ENCODE results near the gene C16orf89.
"Not testable (repeated sequence)": the region's sequence is repeated elsewhere in the genome, so short reads cannot be mapped to it uniquely, and the experiment has no call there.

C16orf89 gene

DNA sequence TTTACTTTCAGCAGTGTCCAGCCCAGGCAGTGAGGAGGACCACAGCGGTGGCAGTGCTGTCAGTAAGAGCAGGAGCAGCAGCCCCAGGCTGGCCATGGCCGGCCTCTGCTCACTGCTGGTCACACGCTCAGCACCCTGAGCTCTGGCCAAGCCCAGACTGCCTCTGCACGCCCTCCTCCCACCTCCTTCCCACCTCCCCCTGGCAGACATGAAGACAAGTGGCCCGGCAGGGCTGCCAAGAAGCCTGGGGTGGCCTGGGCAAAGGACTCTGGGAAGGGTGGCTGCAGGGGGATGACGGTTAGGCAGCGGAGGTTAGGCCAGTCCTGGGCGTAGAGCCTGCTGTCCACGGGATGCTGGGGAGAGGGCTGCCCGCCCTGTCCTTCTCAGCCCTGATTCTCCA, at the start of gene C16orf89:
Gene C16orf89, minus strand, starts transcription at position 144 of the 400 bp plus-strand sequence. Its CDS starts 48 bp downstream, at position 96.
- DNase-seq (ENCODE audit: low read depth in 1 of 2, low spot score in 1 of 2): no peak

DNA sequence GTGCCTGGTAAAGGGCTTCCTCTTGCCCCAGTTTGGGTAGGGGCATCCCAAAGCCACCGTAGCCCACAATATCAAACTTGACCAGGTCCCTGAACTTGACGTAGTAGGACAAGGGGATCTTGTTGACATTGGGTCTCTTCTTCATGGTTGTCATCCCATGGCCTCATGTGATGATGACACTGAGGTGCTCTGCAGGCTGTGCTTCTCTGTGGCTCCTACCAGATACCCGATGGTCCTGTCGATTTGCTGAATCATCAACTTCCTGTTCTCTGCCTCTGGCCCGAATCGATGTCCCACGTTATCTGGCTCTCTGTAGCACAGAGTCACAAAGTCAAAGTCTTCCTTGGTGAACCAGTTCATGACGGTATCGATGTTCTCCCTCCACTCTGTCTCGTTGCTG, 45.2 kb upstream of the C16orf89 start:
- DNase-seq (ENCODE audit: low read depth in 1 of 2, low spot score in 1 of 2): not testable (repeated sequence)

- DNase-seq (ENCODE audit: low read depth in 1 of 2, low spot score in 1 of 2): no peak
These were observed 42.9 kb upstream of the C16orf89 start for GRCh38 chr16:5108505-5109158.

DNA sequence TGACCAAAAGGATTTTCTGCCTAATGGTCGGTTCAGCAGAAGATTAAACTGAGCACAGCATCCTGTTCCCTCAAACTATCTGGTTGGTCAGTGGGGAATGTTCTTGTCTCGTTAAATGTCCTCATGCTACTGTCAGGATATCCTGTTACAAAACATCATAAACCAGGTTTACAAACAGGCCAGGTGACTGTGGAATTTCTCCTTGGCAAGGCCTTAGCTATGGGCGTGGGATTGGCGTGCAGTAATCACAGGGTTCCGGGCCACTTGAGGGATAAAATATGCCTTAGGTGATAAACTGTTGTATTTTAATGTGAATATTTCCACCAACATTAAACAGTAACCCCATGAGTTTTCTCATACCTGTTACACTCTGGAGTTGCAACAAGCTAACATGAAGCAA, 39.3 kb upstream of the C16orf89 start:
- DNase-seq (ENCODE audit: low read depth in 1 of 2, low spot score in 1 of 2): not testable (repeated sequence)

DNA sequence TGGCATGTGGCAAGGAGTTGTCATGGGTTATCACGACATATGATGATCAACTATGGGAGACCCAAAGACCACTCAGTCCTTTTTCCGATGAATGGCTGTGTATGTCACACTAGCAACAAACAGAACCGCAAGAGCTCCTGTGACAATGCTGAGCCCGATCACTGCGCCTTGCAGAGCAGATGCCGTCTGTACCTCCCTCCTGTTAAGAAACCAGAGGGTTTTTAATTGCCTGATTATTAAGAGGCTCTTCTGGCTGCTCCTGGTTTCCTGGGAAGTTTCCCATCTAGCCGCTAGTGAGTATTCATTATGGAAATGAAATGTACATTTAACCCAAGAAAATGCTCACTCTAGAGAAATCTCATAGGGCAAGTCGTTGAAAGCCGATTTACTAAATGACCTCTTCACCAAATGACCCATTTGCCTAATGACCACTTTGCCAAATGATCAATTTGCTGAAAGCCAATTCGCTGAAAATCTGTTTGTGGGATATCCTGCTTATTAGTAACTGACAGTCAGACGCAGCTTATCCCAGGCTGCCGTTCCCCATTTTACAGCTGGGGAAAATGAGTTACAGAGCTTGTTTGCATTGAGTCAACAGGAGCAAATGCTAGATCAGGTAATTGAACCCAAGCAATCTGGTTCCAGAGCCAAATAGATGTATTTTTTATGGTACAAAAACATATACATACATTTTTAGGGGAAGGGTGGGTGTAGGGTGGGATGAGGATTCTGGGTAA, 37.7 kb upstream of the C16orf89 start:
- not testable (repeated sequence) for DNase-seq (ENCODE audit: low read depth in 1 of 2, low spot score in 1 of 2)

- not testable (repeated sequence) for DNase-seq (ENCODE audit: low read depth in 1 of 2, low spot score in 1 of 2)
These were observed 33.4 kb upstream of the C16orf89 start for GRCh38 chr16:5099174-5099573.

DNA sequence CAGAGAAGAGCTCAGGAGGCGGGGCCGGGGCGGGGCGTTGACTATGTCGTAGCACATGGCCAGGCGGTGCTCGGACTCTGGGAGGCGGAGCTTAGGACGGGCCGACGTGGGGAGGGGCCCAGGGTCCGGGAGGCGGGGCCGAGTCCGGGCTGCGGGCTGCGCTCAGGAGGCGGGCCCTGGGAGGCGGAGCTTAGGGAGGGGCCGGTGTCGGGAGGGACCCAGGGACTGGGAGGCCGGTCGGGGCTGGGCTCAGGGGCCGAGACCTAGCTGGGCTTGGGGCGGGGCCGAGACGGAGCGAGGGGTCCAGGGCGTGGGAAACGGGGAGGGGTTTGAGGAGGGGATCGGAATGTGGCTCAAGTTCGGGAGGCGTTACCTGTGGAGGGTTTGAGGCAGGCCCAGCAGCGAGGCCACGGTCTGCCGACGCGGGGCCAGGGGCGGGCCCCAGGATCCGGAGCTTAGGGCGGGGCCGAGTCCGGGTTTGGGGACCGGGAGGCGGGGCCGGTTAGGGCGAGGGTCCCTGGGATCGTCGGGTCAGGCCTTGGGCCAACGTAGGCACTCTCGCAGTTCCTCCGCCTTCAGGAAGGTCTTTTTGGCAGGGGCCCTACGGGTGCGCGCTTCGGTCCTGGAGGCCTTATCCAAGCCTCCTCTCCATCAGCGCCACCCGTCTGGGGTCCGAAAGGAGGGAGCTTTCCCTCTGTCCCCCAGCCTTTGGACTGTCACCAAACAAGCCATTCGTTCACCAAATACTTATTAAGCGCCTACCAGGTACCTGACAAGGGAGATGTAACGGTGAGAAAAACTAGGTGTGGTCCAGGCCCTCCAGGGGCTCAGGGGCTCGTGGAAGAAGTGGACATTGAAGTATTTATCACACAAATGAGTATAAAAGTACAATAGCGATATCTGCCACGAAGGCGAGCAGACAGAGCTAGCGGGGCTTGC, 32.7 kb upstream of the C16orf89 start:
- peak; percentile 92 to 96 for DNase-seq (ENCODE audit: low read depth in 1 of 2, low spot score in 1 of 2)

DNA sequence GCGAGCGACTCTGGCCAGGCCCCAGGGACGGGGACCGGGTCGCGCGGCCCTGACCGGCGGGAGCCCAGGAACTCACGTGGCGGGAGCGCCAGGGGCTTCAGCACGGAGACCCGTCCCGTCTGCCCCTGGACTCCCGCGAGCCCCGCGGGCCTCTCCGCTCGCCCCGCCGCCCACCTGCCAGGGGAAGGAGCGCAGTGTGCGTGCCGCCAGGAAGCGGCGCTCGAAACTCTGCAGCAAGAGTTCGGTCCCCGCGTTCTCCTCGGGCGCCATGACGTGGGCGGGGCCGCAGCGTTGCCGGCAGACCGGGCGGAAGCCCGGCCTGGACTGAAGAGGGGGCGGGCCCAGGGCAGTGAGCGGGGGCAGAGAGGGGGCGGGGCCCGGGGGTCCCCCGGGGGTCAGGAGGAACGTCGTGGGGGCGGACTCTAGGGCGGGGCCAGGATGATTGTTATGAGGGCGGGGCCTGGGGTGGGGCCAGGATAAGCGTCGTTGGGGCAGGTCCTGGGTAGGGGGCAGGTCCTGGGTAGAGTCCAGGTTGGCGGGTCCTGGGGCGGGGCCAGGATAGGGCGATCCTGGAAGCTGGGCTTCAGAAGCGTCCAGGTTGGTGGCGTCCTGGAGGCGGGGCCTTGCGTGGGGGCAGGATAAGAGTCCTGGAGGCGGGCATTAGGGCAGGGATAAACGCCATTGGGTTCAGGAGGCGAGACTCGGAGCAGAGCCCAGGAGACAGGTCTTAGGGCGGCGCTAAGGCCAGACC, 31.9 kb upstream of the C16orf89 start, which contains the start of gene EEF2KMT:
Gene EEF2KMT, minus strand, starts transcription at position 326 of the 751 bp plus-strand sequence. Its CDS starts 56 bp downstream, at position 270.
- DNase-seq (ENCODE audit: low read depth in 1 of 2, low spot score in 1 of 2): peak; percentile 80

GRCh38 chr16:5097061-5097469, 31.3 kb upstream of the C16orf89 start:
- peak in 1 of 2 donors; percentile 22 for DNase-seq (ENCODE audit: low read depth in 1 of 2, low spot score in 1 of 2)

GRCh38 chr16:5096437-5097060, 30.8 kb upstream of the C16orf89 start:
- not testable (repeated sequence) for DNase-seq (ENCODE audit: low read depth in 1 of 2, low spot score in 1 of 2)

DNA sequence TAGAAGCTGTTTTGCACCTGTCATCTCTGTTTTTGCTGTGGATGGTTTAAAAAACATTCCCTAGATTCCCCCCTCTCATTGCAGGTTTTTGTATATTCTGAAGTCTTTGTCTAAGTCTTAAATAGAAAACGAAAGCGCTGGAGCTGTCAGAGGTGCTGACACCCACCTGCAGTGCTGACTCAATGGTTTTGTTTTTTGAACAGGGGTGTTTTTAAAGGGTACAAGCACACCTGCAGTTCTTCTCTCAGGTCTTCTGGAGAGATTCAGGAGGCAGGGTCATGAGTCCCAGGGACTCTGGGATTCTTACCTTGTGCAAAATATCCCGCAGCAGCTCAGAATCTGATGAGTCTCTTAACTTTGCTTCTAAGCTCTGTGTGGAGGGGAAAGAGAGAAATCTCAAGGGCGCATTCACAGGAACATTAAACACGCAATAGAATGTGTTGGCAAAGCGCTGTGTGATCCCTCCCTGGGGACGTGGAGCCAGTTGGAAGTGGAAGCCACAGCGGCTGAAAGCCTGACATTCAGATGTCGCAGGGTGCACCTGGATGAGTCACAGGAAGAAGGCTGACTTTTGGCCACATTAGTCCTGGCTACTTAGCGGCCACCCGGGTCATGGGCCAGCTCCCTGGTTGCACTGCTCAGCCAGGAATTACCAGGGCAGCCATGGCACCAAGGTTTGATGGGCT, 29.5 kb upstream of the C16orf89 start:
- not testable (repeated sequence) for DNase-seq (ENCODE audit: low read depth in 1 of 2, low spot score in 1 of 2)

DNA sequence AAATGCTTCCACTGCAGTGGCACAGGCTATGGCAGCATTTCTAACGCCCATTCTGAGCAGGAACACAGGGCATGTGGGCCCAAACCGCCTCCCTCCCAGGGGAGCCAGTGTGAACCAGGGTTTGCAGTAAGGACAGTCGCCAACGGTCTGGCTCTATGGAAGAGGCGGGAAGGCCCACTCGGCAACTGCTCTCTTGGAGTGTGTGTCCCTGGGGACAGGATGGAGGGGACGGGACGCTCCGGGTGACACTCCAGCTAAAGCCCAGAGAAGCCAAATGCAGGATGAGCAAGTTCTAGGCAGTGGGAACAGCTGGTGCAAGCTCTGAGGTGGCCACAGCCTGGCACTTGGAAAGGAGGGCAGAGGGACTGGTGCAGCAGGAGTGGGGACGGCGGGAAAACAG, 28.0 kb upstream of the C16orf89 start:
- DNase-seq (ENCODE audit: low read depth in 1 of 2, low spot score in 1 of 2): not testable (repeated sequence)

DNA sequence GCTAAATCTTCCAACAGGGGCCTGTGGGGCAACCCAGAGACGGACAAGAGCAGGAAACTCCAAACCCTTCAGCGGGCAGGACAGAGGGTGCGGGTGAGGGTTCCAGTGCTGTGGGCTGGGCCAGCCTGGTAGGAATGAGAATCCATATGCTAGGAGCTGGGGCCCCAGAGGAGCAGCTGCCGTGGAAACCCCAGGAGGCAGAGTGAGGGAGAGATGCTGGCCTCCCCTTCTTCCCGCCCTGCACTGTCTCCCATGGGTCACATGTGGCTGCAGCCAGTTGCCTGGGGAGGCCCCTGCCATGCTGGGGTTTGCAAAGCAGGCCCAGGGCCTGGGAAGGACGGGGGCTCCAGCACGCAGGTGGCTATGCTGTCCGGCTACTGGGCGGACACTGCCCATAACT, 27.3 kb upstream of the C16orf89 start:
- not testable (repeated sequence) for DNase-seq (ENCODE audit: low read depth in 1 of 2, low spot score in 1 of 2)

DNA sequence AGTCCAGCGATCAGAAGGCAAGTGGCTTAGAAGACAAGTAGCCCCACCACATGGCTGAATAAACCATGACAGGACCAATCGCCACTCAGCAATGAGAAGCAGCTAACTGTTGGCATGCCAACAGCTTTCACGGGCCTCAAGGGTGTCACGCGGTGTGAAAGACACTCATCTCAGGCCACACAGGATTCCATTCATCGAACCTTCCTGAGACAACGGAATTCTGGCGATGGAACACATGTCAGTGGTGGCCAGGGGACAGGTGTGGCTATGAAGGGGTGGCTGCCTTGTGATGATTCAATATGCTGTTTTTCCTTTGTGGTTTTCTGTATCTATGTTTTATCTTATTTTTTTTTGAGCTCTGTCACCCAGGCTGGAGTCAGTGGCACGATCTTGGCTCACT, 24.8 kb upstream of the C16orf89 start:
- DNase-seq (ENCODE audit: low read depth in 1 of 2, low spot score in 1 of 2): not testable (repeated sequence)

- DNase-seq (ENCODE audit: low read depth in 1 of 2, low spot score in 1 of 2): not testable (repeated sequence)
These were observed 24.3 kb upstream of the C16orf89 start for GRCh38 chr16:5089911-5090555.

DNA sequence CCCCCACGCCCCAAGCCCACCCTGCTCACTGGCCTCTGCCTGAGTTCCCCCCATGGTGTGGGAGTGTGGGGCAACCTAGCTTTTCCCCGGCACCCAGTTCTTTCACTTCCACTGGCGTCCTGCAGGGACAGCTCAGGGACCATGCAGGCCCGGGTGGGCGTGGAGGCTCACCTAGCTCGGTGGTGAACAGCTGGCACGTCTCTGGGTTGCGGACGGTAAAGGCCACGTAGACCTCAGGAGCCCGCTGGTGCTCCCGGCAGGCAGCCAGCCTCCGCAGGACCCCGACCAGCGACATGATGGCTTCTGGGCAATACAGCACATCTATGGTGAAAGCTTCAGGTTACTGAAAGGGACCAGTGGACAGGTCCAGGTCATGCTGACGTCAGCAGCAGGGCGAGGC, 23.2 kb upstream of the C16orf89 start:
- not testable (repeated sequence) for DNase-seq (ENCODE audit: low read depth in 1 of 2, low spot score in 1 of 2)

GRCh38 chr16:5088086-5088790, 22.5 kb upstream of the C16orf89 start:
- DNase-seq (ENCODE audit: low read depth in 1 of 2, low spot score in 1 of 2): not testable (repeated sequence)

GRCh38 chr16:5085716-5086115, 20.0 kb upstream of the C16orf89 start:
- DNase-seq (ENCODE audit: low read depth in 1 of 2, low spot score in 1 of 2): not testable (repeated sequence)

Data from activated T-helper 1 cell treated with anti-CD3 and anti-CD28 coated beads, Interleukin-2, amount 50 U/mL, for 16 hours (primary cell).